ENCODE data around the gene TMEM43.

Gene TMEM43

GRCh38 chr3:14138878-14139655, 14.2 kb downstream of the TMEM43 start:
- DNase-seq = no peak

- DNase-seq = no peak
These were observed 14.9 kb downstream of the TMEM43 start for GRCh38 chr3:14139771-14140170.

- no peak for DNase-seq
These were observed 15.8 kb downstream of the TMEM43 start for GRCh38 chr3:14140668-14141067.

GRCh38 chr3:14141144-14141543, 16.3 kb downstream of the TMEM43 start:
- no peak for DNase-seq

- no peak for DNase-seq
These were observed 16.9 kb downstream of the TMEM43 start for GRCh38 chr3:14141602-14142341.

GRCh38 chr3:14142567-14143270, 17.9 kb downstream of the TMEM43 start:
- DNase-seq = no peak

GRCh38 chr3:14143271-14144225, 18.7 kb downstream of the TMEM43 start:
- no peak for DNase-seq

GRCh38 chr3:14144423-14145075, 19.7 kb downstream of the TMEM43 start:
- DNase-seq = no peak

- DNase-seq = no peak
These were observed 20.4 kb downstream of the TMEM43 start for GRCh38 chr3:14145236-14145635.

GRCh38 chr3:14145670-14146380, 21.0 kb downstream of the TMEM43 start:
- DNase-seq = no peak

GRCh38 chr3:14146381-14147065, 21.7 kb downstream of the TMEM43 start:
- no peak for DNase-seq

GRCh38 chr3:14147066-14147435, 22.2 kb downstream of the TMEM43 start:
- DNase-seq = no peak

- no peak for DNase-seq
These were observed 22.8 kb downstream of the TMEM43 start for GRCh38 chr3:14147617-14148016.

GRCh38 chr3:14148041-14148985, 23.5 kb downstream of the TMEM43 start:
- no peak for DNase-seq

- no peak for DNase-seq
These were observed 25.2 kb downstream of the TMEM43 start for GRCh38 chr3:14150078-14150477.

- no peak for DNase-seq
These were observed 25.8 kb downstream of the TMEM43 start for GRCh38 chr3:14150491-14151230.

GRCh38 chr3:14151471-14152083, 26.7 kb downstream of the TMEM43 start:
- DNase-seq = no peak

- no peak for DNase-seq
These were observed 27.5 kb downstream of the TMEM43 start for GRCh38 chr3:14152233-14152962.

Measured in NCI-H2171 (cell line).